ENCODE results near the gene PCDHGA1. TPM values are rescaled to one million over a fixed set of nuclear protein-coding genes. Genes with fewer than 3 reads are reported as not detected.

Gene PCDHGA1
- polyA plus RNA-seq, 1 donor from 2014 or later, result 0.19 TPM

DNA sequence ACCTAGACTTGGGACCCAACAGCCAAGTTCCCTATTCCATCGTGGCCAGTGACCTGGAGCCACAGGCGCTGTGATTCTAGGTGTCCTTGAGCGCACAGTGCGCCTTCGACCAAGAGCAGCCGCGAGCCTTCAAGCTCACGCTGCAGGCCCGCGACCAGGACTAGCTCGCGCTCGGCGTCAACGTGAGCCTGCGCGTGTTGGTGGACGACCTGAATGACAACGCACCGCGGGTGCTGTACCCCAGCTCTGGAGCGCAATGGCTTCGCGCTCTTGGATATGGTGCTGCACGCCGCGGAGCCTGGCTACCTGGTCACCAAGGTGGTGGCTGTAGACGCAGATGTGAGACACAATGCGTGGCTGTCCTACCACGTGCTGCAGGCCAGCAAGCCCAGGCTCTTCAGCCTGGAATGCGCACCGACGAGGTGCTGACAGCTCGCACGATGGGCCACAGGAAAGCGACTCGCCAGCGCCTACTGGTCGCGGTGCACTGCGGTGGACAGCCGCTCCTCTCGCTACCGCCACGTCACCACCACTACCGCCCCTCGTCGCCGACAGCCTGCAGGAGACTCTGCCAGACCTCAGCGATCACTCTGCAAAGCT lies 111.4 kb downstream of the PCDHGA1 start (continued):
- TF ChIP-seq CTCF (IDR thresholded peaks at IDR 0.05; ENCODE audit: poor library complexity, severe bottlenecking), result no peak
- TF ChIP-seq RAD21 (conservative IDR thresholded peaks at IDR 0.05), result no peak
- no peak for TF ChIP-seq EZH2 (IDR thresholded peaks at IDR 0.05; ENCODE audit: borderline replicate concordance, insufficient read depth, low read length, poor library complexity, severe bottlenecking)

GRCh38 chr5:141465351-141465750 lies 135.0 kb downstream of the PCDHGA1 start:
- peaks cover 13% of the 10 kb centered on the region for H3K79me2 ChIP-seq (replicated peaks; ENCODE audit: insufficient read depth, low read length)
- H3K27me3 ChIP-seq (ENCODE audit: insufficient read depth, low read depth, low read length), result no peaks in the 10 kb centered on the region
- no peaks in the 10 kb centered on the region for H3K36me3 ChIP-seq (ENCODE audit: insufficient read depth, low read length)
- TF ChIP-seq EP300 (conservative IDR thresholded peaks at IDR 0.05; ENCODE audit: poor library complexity, severe bottlenecking) (no peak), CTCF (IDR thresholded peaks at IDR 0.05; ENCODE audit: poor library complexity, severe bottlenecking) (no peak), RAD21 (conservative IDR thresholded peaks at IDR 0.05) (no peak)
- H3K9me3 ChIP-seq (ENCODE audit: low read length), result no peaks in the 10 kb centered on the region
- H4K20me1 ChIP-seq (ENCODE audit: insufficient read depth), result no peaks in the 10 kb centered on the region
- H3K4me2 ChIP-seq (ENCODE audit: low read length), result no peak overlapping the region
- H3K4me3 ChIP-seq (ENCODE audit: low read length), result no peak overlapping the region
- H3K9me2 ChIP-seq (ENCODE audit: insufficient read depth, low read length), result no peaks in the 10 kb centered on the region
- H3K9ac ChIP-seq (ENCODE audit: low read length), result no peak overlapping the region
- H3F3A ChIP-seq (ENCODE audit: insufficient read depth, low read length, poor library complexity, severe bottlenecking), result no peaks in the 10 kb centered on the region
- H2AFZ ChIP-seq (ENCODE audit: low read depth, low read length), result no peak overlapping the region
- no peak overlapping the region for H3K27ac ChIP-seq (ENCODE audit: low read length)

DNA sequence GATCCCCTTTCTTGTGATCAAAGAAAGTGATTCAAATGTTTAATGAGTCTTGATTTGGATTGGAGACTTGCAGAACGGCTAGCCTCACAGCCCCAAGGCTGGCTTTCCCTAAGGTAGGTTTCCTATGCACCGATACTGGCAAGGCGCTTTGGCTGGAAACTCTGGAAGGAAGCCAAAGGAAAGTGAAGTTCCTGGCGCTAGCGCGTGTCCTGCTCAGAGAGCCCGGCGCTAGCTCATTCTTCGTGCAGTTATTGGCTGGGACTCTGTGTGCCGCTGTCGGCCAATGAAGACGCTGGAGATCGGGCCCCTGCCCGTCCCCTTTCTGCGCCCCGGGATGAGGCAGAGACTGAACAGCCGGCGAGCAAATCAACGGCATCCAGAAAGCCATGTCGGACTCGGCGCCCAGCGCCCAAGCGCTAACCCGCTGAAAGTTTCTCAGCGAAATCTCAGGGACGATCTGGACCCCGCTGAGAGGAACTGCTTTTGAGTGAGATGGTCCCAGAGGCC lies 145.4 kb downstream of the PCDHGA1 start, which contains the start of gene PCDHGC3:
Gene PCDHGC3, plus strand, starts transcription at position 342 of the 507 bp plus-strand sequence. Its CDS starts 151 bp downstream, at position 493.
- Histone ChIP-seq H4K20me1 (ENCODE audit: insufficient read depth) (no peaks in the 10 kb centered on the region), H3K9me3 (ENCODE audit: low read length) (peaks cover 32% of the 10 kb centered on the region), H3K9me2 (ENCODE audit: insufficient read depth, low read length) (no peaks in the 10 kb centered on the region), H3F3A (ENCODE audit: insufficient read depth, low read length, poor library complexity, severe bottlenecking) (no peaks in the 10 kb centered on the region), H3K9ac (ENCODE audit: low read length) (no peak within 1 kb of the TSS), H3K27me3 (ENCODE audit: insufficient read depth, low read depth, low read length) (no peaks in the 10 kb centered on the region), H2AFZ (ENCODE audit: low read depth, low read length) (no peak within 1 kb of the TSS), H3K4me2 (ENCODE audit: low read length) (no peak within 1 kb of the TSS), H3K79me2 (replicated peaks; ENCODE audit: insufficient read depth, low read length) (peaks cover 12% of the 10 kb centered on the region), H3K4me3 (ENCODE audit: low read length) (peak within 1 kb of the TSS; percentile 58), H3K36me3 (ENCODE audit: insufficient read depth, low read length) (peaks cover 29% of the 10 kb centered on the region), H3K27ac (ENCODE audit: low read length) (no peak within 1 kb of the TSS)
- TF ChIP-seq RAD21 (conservative IDR thresholded peaks at IDR 0.05), result peak; percentile 12
- no peak for TF ChIP-seq MXI1 (conservative IDR thresholded peaks at IDR 0.05; ENCODE audit: poor library complexity, severe bottlenecking)
- TF ChIP-seq SMC3 (conservative IDR thresholded peaks at IDR 0.05; ENCODE audit: poor library complexity), result no peak
- no peak for TF ChIP-seq EZH2 (IDR thresholded peaks at IDR 0.05; ENCODE audit: borderline replicate concordance, insufficient read depth, low read length, poor library complexity, severe bottlenecking)
- TF ChIP-seq REST (IDR thresholded peaks at IDR 0.05; ENCODE audit: borderline replicate concordance), result no peak
- TF ChIP-seq POLR2AphosphoS5 (IDR thresholded peaks at IDR 0.05), result no peak
- no peak for TF ChIP-seq EP300 (conservative IDR thresholded peaks at IDR 0.05; ENCODE audit: poor library complexity, severe bottlenecking)
- no peak for TF ChIP-seq TAF1 (IDR thresholded peaks at IDR 0.05; ENCODE audit: low read depth)
- peak; percentile 24 for TF ChIP-seq CTCF (IDR thresholded peaks at IDR 0.05; ENCODE audit: poor library complexity, severe bottlenecking)
